GM13977 (cell line): ENCODE data around the gene AGO4.

Source experiments
- DNase-seq: peaks from one replicate; pipeline ENCODE4 v3.0.0; 2012; ENCODE audit warnings: low spot score
- CTCF ChIP-seq: IDR thresholded peaks from 2 replicates; pipeline ENCODE4 v1.5.1; 2012; ENCODE audit warnings: mild to moderate bottlenecking, control low read depth; ENCODE audit not compliant: insufficient read depth; ENCODE audit errors: extremely low read depth, missing control alignments
- in situ Hi-C: fragments of 300-500 bp; cut with MboI; formaldehyde crosslinking; loops from one replicate; pipeline ENCODE4 v1.12.0; 2022; ENCODE audit warnings: low sequenced_read_pairs, low pct_unique_long_range_greater_than_20kb, mixed read lengths, inconsistent platforms; ENCODE audit not compliant: unreplicated experiment

Gene AGO4

GRCh38 chr1:35825255-35825654 lies 17.4 kb downstream of the AGO4 start:
- TF ChIP-seq CTCF, result no peak
- DNase-seq, result no peak
- in situ Hi-C loops, result no loop called here

- no peak for TF ChIP-seq CTCF
- no peak for DNase-seq
- in situ Hi-C loops, result no loop called here
Observed at GRCh38 chr1:35832276-35832905, 24.6 kb downstream of the AGO4 start.

GRCh38 chr1:35833395-35833794 lies 25.6 kb downstream of the AGO4 start:
- TF ChIP-seq CTCF, result no peak
- no peak for DNase-seq
- in situ Hi-C loops, result no loop called here

- in situ Hi-C loops, result no loop called here
- TF ChIP-seq CTCF, result no peak
- no peak for DNase-seq
Observed at GRCh38 chr1:35834218-35834617, 26.4 kb downstream of the AGO4 start.

- no peak for DNase-seq
- no peak for TF ChIP-seq CTCF
- in situ Hi-C loops, result no loop called here
Observed at GRCh38 chr1:35835398-35835797, 27.6 kb downstream of the AGO4 start.

GRCh38 chr1:35836734-35837133 lies 28.9 kb downstream of the AGO4 start:
- in situ Hi-C loops, result no loop called here
- TF ChIP-seq CTCF, result no peak
- no peak for DNase-seq
